ENCODE data around the gene MRPL41.
"Not testable (repeated sequence)": the region's sequence is repeated elsewhere in the genome, so short reads cannot be mapped to it uniquely, and the experiment has no call there.

Gene MRPL41

DNA sequence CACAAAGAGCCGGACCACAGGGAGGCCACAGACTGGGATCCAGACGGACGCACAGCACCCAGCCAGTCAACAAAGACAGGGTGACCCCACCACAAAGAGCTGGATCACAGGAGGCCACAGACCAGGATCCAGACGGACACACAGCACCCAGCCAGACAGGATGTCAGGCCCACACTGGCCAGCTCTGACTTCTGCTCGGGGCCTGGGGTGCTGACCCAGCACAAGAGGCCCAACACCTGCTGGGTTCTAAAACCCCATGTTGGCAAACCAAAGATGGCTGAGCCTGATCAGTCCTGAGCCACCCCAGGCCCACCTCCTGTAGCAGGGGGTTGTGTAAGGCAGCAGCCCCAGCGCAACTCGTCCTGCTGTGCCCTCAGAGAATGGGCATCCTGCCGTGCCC, 32.3 kb downstream of the MRPL41 start:
- no peak for DNase-seq (ENCODE audit: low read depth)

DNA sequence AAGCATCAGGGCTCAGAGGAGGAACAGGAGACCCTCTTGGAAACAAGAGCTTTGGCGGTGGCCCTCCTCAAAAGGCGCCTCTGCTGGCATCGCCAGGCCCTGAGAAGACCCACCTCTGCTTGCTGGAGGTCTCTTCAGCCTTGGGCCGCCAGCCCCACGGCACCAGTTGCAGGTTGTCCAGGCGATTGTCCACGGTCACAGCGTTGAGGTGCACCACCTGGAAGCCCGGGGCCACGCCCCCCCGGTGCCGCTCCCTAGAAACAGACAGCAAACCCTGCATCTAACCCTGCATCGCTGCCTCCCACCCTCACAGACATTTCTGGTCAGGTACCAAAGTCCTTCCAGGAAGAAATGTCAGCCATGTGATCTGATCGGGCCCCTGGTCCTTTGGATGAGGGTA, 35.2 kb downstream of the MRPL41 start:
- DNase-seq (ENCODE audit: low read depth): no peak

DNA sequence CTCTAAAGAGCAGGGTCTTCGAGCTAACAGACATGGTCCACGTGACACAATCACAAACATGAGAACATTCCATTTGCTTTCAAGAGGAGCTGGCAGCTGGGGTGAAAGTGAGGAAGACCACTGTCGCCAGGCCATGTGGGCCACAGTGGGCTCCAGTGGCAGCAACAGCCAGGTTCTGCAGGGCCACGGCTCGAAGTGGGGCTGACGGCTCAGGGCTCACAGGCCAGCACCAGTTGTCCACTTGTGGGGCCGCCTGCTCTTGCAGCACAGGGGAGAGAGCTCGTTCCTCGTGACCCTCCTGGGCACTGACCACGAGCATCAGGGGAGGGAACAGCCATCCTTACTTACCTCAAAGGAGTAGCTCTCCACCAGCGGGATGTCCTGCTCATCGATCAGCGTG, 36.6 kb downstream of the MRPL41 start:
- no peak for DNase-seq (ENCODE audit: low read depth)

DNA sequence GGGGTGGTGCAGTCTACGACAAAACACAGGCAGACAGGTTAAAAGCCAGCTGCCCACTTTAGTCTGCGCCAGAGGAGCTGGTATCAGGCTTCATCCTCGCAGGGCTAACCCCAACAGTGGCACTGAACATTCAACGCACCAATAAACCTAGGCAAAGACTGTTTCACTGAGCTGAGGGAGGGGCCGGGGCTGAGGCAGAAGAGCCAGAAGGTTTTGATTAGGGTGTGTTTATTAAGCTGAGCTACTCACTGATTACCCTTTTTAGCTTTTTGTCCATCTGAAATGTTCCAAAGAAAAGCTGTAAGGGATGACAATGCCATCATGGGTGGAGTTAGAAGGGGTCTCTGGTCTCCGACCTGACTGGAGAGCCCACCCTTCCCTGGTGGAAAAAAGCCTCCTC, 37.2 kb downstream of the MRPL41 start:
- no peak for DNase-seq (ENCODE audit: low read depth)

DNA sequence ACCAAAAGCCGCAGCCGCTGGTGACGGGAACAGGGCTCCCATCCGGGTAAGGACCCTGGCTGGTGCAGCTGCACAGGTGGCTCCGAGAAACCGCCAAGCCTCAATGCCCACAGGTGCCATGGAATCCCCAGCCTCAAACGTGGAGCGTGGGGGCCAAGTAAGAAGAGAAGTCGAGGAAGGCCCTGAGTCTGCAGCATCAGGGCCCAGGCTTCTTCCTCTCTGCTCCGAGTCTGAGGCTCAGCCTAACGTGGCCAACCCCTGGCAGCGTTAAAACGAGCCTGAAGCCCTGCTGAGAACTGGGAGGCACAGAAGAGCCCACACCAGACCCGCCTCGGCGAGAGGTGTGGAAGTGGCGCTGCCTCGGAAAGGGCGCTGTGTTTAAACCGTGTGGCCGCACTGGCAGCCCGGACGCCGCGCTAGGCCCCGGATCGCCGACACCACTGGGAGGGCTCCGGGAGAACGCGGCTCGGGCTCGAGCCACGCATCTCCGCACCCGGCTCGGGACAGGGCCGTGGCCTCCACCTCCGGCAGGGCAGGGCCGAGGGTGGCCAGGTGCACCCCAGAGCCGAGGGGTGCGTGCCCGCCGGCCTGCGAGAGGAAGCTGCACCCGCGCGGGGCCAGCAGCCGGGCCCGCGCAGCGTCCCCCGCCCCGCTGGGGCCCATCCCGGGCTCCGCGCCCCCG, 37.9 kb downstream of the MRPL41 start:
- DNase-seq (ENCODE audit: low read depth): no peak

DNA sequence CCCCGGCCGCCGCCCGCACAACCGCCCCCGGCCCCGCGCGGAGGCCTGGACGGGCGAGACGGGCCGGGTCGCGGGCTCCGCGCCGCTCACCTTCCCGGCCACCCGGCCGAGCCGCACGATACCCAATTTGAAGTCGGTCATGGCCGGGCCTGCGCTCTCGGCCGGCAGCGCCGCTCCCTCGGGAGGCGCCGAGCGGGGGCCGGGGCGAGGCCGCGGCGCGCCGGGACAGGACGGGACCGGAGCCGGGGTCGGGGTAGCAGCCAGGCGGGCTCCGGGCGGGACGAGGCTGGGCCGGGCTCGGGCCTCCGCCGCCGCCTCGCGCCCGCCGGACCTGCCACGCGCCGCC, 38.4 kb downstream of the MRPL41 start:
- no peak for DNase-seq (ENCODE audit: low read depth)

DNA sequence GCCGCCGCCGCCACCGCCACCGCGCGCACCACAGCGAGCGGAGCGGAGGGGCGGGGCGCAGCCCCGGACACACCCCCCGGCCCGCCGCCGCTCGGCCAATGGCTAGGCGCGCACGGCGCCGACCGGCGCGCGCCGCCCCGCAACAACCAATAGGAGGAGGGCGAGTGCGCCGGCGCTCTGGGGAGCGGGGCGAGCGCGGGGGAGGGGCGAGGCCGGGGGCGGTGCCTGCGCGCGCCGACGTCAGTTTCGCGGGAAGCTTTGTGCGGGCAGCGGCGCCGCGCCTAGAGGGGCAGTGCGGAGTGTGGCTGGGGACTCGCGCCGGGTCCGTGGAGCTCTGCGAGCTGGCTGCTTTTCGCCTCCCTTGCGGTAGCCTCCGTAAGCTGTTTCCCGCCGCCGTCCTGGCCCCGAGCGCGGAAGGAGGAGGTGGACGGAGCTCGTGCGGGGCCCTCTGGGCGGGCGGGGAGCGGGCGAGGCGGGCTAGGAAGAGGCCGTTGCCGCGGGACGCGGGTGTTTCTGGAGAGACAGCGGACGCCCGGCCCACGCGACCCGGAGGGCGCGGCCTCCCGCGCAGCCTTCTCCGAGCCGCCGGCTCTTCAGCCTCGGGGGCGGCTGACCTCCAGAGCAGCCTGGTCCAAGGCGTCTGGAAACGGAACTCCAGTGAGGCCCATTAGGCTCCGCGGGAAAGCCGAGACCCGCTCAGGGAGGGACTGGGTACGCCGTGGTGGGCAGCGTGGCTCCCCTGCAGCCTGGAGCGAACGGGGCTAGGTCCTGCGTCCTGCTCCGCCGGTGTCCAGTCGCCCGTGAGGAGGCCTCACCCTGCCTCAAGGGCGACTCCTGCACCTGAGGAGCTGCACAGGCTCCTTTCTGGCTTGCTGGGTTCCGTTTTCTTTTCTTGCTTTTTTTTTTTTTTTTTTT, 39.0 kb downstream of the MRPL41 start, which contains the start of gene ZMYND19:
Gene ZMYND19 (minus strand): TSS at position 44 of the 915 bp plus-strand sequence. CDS start 249 bp downstream, outside the sequence.
- DNase-seq (ENCODE audit: low read depth): peak; percentile 84

DNA sequence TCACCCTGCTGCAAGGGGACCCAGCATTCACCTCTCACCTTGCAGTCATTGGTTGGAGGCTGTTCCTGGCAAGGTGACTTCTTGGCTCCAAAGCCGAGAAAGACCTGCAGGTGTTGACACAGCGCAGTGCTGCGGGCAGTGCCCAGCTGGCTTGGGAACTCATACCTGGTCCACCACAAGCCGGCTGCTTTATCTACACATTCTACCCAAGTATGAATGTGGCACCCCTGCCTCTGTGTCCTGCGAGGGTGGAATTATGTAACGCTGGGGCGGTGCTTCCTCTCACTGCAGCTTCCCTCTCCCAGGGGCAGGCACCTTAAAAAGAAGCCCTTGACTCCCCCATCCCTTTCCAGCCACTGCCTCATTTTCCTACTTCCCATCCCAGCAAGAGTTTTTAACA, 41.1 kb downstream of the MRPL41 start:
- DNase-seq (ENCODE audit: low read depth): no peak

DNA sequence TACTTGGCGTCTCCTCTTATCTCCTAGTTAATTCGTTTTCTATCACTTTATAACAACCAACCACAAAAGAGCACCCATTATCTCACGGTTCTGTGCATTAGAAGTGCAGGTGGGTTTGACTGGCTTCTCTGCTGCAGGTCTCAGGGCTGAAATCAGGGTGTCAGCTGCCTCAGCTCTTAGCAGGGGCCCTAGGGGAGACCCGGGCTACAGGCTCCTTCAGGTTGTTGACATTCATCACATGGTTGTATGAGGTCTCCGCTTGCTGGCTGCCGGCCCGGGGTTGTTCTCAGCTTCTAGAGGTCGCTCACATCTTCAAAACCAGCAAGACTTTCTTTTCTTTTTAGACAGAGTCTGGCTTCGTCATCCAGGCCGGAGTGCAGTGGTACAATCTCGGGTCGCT, 41.5 kb downstream of the MRPL41 start:
- no peak for DNase-seq (ENCODE audit: low read depth)

DNA sequence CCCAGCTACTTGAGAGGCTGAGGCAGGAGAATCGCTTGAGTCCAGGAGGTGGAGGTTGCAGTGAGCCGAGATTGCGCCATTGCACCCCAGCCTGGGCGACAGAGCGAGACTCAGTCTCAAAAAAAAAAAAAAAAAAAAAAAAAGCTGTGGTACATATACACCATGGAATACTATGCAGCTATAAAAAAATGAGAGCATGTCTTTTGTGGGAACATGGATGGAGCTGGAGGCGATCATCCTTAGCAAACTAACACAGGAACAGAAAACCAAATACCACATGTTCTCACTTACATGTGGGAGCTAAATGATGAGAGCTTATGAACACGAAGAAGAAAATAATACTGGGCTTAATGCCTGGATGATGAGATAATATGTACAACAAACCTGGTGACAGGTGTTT, 44.9 kb downstream of the MRPL41 start:
- DNase-seq (ENCODE audit: low read depth): not testable (repeated sequence)

DNA sequence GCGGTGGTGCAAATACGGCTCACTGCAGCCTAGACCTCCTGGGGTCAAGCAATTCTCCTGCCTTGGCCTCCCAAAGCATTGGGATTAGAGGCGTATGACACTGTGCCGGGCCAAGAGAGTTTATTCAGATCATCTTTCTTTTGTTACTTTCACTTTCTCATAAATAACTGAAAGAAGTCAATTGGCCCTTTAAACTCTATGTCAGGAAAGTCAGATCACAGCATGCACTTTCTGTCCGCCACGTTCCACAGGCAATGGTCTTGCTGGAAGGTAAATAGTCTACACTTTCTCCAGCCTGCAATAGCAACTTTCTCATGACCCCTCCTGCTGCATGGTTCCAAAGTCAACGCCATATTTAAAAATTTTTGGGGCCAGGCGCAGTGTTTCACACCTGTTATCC, 47.3 kb downstream of the MRPL41 start:
- no peak for DNase-seq (ENCODE audit: low read depth)
